Muscle of leg (tissue), 11 donors: Measurements from ENCODE around the gene TCF7. TPM values are rescaled to one million over a fixed set of nuclear protein-coding genes. Genes with fewer than 3 reads are reported as not detected.

Source experiments
- DNase-seq: peaks from one replicate; pipeline ENCODE4 v3.0.0; 2013
- H3K27ac ChIP-seq: one replicate; pipeline ENCODE4 v1.5.1; 2013; ENCODE audit warnings: mild to moderate bottlenecking, low read length, control low read depth
- H3K27me3 ChIP-seq: one replicate; pipeline ENCODE4 v1.6.1; 2013; ENCODE audit warnings: low read length; ENCODE audit not compliant: control insufficient read depth, insufficient read depth
- H3K36me3 ChIP-seq: one replicate; pipeline ENCODE4 v1.6.1; 2013; ENCODE audit warnings: low read length; ENCODE audit not compliant: control insufficient read depth, insufficient read depth
- H3K4me1 ChIP-seq: one replicate; pipeline ENCODE4 v1.6.1; 2013; ENCODE audit warnings: low read length; ENCODE audit not compliant: control insufficient read depth, insufficient read depth
- H3K4me3 ChIP-seq: one replicate; pipeline ENCODE4 v1.5.1; 2013; ENCODE audit warnings: low read length, control low read depth
- H3K9me3 ChIP-seq: replicated peaks from 2 replicates; pipeline ENCODE4 v1.6.1; 2013; ENCODE audit warnings: low read depth, low read length; ENCODE audit not compliant: control insufficient read depth
- WGBS: methylation state at CpG from one replicate; pipeline ENCODE4 v1.1.5; 2013; ENCODE audit warnings: missing lambda C conversion rate; ENCODE audit not compliant: insufficient coverage; 5-methylcytosine and 5-hydroxymethylcytosine counted together
- polyA plus RNA-seq, 8 donors: library from polyadenylated mRNA; unstranded; fragments of 120-200 nt; gene quantifications; one replicate each; pipeline versions ENCODE4 v1.2.1 to v1.2.3, GENCODE V29; 2013; ENCODE audit warnings: inconsistent platforms in 1 of 8, low replicate concordance in 1 of 8; ENCODE audit not compliant: insufficient read length in 8 of 8, insufficient read depth in 1 of 8
- total RNA-seq: library from RNA; stranded (reverse); fragments of 120-200 nt; gene quantifications from one replicate; pipeline ENCODE4 v1.2.4, GENCODE V29; 2013

The TCF7 gene
- total and polyA plus RNA-seq, 9 donors: 0.84 to 4.7 (median 2.0) TPM

DNA sequence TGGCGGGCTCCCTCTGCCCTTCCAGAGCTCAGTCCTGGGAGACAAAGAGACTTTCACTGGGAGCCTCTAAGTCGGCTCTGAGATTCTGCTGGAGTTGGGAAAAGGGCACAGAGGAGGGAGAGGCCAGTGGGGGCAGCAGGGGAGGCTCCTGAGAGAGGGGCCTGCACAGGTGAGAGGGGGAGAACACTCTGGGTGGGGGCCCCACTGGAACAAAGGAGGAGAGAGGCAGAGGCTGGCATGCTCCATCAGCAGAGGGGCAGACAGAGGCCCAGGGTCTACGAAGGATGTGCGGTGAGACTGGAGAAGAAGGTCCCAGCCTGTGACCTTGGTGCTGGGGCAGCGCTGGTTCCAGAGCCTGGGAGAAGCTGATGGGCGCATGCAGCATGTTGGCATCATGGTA lies 8.9 kb downstream of the TCF7 start:
- H3K27ac ChIP-seq: no peak overlapping the region
- H3K4me3 ChIP-seq: no peak overlapping the region
- peaks cover 22% of the 10 kb centered on the region for H3K4me1 ChIP-seq
- peaks cover 2% of the 10 kb centered on the region for H3K27me3 ChIP-seq
- peaks cover 8% of the 10 kb centered on the region for H3K36me3 ChIP-seq
- H3K9me3 ChIP-seq: no peaks in the 10 kb centered on the region
- no peak for DNase-seq
- 88% methylated on average over 5 of the region's 6 CpGs for WGBS

- no peak for DNase-seq
- Histone ChIP-seq H3K4me3 (no peak overlapping the region), H3K27me3 (peaks cover 2% of the 10 kb centered on the region), H3K9me3 (no peaks in the 10 kb centered on the region), H3K4me1 (peaks cover 22% of the 10 kb centered on the region), H3K36me3 (peaks cover 13% of the 10 kb centered on the region), H3K27ac (no peak overlapping the region)
- 85% methylated on average over 3 of the region's 8 CpGs for WGBS
Observed at GRCh38 chr5:134124289-134125038, 10.0 kb downstream of the TCF7 start.

DNA sequence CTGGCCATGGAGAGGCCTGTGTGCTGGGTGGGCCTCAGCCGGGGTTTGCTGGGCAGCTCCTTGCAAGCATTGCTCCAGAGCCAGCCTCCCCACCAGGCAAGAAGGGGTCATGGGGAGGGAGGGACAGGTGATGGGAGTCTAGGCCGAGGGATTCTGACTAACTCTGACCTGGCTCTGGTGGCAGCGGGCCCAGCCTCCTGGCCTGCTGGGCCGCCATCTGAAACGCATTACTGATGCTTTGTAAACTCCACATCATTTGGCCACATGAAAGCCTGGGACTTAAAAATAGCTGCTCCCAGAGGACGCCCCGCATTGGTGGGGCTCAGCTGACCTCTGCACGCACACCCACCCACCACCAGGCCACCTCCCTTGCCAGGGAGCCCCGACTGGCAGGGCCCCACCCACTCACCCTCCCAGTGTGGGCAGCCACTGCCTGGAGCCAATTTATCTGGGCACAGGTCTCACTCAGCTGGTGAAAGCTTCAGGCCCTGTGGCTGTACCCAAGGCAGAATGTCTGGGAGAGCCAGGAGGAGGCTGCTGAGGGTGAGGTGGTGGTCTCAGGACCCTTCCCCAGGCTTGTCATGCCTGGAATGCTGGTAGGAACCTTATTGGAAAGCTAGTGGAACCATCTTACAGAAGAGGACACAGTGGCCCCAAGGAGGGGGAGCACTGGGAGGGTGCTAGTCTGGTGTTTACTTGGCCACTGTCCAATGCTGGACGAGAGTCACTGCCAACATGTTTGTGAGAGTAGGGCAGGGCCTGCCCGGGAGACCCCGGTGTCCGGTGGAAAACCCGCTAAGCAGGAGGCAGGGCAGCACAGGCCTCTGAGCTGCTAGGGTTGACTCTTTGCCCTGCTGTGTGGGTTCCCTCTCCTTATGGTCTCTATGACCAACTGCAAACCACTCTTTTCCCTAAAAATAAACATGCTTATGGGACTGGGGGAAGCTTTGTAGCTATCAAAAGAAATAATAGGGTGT lies 10.8 kb downstream of the TCF7 start:
- peak; percentile 74 for DNase-seq
- Histone ChIP-seq H3K4me3 (no peak overlapping the region), H3K27ac (peak overlapping the region; percentile 62), H3K27me3 (no peaks in the 10 kb centered on the region), H3K4me1 (peaks cover 22% of the 10 kb centered on the region), H3K9me3 (no peaks in the 10 kb centered on the region), H3K36me3 (peaks cover 16% of the 10 kb centered on the region)
- 32% methylated on average over 10 of the region's 14 CpGs for WGBS

DNA sequence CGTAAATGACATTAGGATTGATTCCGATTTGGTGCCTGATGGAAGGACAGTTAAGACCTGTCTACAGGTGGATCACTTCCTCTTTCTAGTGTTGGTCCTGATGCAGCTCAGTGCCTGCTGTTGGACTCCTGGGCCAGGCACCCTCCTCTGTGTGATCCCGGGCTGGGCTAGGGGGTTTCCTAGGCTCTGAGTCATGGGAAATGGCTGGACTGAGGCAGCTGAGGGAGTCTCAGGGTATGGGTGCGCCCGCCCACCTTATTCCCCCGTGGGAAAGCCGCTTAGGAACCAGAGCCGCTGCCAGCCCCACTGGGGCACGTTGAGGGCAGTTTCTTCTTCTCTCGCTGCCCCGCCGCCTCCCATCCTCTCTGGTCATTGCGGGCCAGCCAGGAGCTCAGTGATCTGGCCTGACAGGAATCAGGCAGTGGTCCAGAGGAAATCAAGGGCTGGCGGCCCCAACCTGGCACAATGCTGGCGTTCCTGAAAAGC lies 12.9 kb downstream of the TCF7 start:
- Histone ChIP-seq H3K4me3 (no peak overlapping the region), H3K4me1 (peaks cover 22% of the 10 kb centered on the region), H3K9me3 (no peaks in the 10 kb centered on the region), H3K27me3 (no peaks in the 10 kb centered on the region), H3K27ac (no peak overlapping the region), H3K36me3 (peaks cover 30% of the 10 kb centered on the region)
- DNase-seq: no peak
- 83% methylated on average over 12 of the region's 15 CpGs for WGBS

DNA sequence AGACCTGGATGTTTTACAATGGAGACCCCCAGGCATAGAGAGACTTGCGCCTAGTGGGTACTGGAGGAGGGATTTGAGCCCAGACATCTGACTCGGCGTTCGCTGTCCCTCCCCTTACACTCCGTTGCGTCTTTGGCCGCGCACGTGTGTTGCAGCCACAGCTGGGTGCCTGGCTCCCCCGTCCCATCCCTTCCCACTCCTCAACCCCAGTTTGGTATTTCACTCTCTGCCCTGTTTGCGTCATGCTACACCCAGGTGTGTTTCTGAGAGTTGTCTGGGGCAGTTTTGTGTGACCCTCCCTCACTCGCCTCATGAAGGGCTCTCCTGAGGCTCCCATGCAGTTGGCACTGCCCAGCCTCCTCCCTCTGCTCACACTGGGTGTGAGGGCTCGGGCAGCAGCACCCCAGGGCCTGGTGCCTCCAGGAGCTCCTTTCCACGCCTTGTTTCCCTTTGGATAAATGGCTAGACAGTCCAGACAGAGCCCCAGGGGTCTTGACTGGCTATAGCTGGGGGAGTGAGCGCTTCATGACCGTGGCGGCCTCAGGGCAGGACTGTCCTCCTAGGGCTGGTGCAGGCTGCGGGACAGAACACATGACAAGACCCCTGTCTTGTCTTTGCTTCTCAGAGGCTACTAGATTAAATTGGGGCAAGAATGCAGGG lies 13.6 kb downstream of the TCF7 start:
- WGBS: 82% methylated on average over 10 of the region's 18 CpGs
- Histone ChIP-seq H3K4me1 (peaks cover 22% of the 10 kb centered on the region), H3K4me3 (no peak overlapping the region), H3K36me3 (peaks cover 29% of the 10 kb centered on the region), H3K9me3 (no peaks in the 10 kb centered on the region), H3K27ac (no peak overlapping the region), H3K27me3 (no peaks in the 10 kb centered on the region)
- DNase-seq: no peak

DNA sequence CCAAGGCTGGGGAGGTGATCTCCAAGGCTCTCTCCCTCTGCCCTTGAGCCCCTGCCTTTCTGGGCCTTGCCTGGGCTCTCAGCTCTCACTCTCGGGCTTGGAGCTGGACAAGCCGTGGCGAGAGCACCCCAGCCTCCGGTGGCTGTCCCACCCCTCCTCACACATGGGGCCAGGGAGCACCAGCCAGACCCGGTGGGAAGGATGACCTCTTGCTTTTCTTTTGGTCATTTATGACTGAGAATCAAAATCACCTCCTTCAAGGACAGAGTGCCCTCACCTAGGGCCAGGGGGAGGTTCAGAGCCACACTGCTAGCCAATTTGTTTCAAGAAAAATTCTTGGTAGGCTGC lies 14.1 kb downstream of the TCF7 start:
- 91% methylated on average over 4 of the region's 5 CpGs for WGBS
- no peak for DNase-seq
- Histone ChIP-seq H3K4me3 (no peak overlapping the region), H3K4me1 (peaks cover 22% of the 10 kb centered on the region), H3K36me3 (peaks cover 30% of the 10 kb centered on the region), H3K27me3 (no peaks in the 10 kb centered on the region), H3K27ac (no peak overlapping the region), H3K9me3 (no peaks in the 10 kb centered on the region)

DNA sequence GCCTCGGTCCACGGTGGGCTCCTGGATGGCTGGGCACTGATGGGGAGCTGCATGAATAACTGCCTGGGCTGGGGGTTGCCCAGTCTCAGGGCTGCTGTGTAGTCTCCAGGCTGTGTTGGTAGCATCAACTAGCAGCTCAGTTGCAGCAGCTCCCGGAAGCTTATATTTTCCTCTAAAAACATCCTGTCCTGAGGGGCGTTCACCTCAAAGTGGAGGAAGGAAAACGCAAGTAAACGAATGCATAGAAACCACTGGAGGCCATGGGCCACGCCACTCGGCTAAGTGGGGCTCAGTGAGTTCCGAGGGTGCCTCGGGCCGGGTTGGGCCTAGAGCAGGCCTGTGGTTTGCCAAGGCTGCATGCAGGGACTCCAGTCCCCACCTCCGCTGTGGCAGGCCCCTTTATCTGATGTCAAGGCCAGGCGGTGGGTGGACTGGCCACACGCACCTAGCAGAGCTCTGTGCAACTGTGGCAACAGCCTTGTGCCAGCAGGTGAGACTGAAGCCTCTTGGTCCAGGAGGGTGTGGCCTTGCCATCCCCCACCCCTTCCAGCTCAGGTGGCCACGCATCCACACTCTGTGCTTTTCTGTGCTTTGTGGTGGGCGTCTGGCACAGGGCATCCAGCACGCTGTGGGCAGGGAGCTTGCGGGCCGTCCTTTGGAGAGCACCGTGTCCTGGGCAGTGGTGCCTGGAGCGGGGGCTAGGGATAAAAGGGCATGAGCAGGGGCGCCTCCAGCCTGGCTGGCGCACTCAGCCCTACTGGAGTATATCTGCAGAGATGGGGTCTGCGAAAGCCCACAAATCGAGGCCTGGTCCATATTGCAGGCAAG lies 15.1 kb downstream of the TCF7 start:
- H3K36me3 ChIP-seq: peaks cover 40% of the 10 kb centered on the region
- H3K27me3 ChIP-seq: no peaks in the 10 kb centered on the region
- no peak overlapping the region for H3K27ac ChIP-seq
- H3K9me3 ChIP-seq: no peaks in the 10 kb centered on the region
- DNase-seq: no peak
- H3K4me3 ChIP-seq: no peak overlapping the region
- 91% methylated on average over 21 of the region's 25 CpGs for WGBS
- peaks cover 18% of the 10 kb centered on the region for H3K4me1 ChIP-seq

- no peak for DNase-seq
- Histone ChIP-seq H3K27ac (no peak overlapping the region), H3K4me3 (no peak overlapping the region), H3K9me3 (no peaks in the 10 kb centered on the region), H3K36me3 (peaks cover 45% of the 10 kb centered on the region), H3K27me3 (no peaks in the 10 kb centered on the region), H3K4me1 (peaks cover 10% of the 10 kb centered on the region)
- 86% methylated on average over 6 of the region's 8 CpGs for WGBS
Observed at GRCh38 chr5:134130239-134130945, 15.9 kb downstream of the TCF7 start.

- WGBS: 85% methylated on average over 2 of the region's 3 CpGs
- Histone ChIP-seq H3K27ac (no peak overlapping the region), H3K9me3 (no peaks in the 10 kb centered on the region), H3K4me1 (peaks cover 3% of the 10 kb centered on the region), H3K36me3 (peaks cover 49% of the 10 kb centered on the region), H3K4me3 (no peak overlapping the region), H3K27me3 (no peaks in the 10 kb centered on the region)
- no peak for DNase-seq
Observed at GRCh38 chr5:134131165-134131564, 16.7 kb downstream of the TCF7 start.
